ENCODE results near the gene EPHB6.

Gene EPHB6

GRCh38 chr7:142833174-142834048 is 21.5 kb upstream of the EPHB6 start:
- DNase-seq = no peak

DNA sequence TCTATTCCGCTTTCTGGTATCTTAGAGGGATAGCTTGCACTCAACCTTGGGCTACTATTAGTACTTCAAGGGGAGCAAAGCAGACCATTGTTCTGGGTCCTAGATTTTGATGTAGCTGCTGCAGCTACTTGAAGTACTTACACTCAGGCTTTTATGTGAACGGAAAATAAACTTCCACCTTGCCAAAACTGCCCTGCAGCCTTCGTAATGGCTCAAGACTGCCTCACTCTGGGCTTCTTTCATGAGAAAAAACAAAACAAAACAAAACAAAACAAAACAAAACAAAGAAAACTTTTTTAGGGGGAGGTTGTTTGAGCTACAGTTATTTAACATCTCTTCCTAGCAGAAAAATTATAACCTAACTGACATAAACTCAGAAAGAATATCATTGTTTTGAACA is 19.4 kb upstream of the EPHB6 start:
- no peak for DNase-seq

- DNase-seq = no peak
Observed at GRCh38 chr7:142836426-142836825, 18.4 kb upstream of the EPHB6 start.

- DNase-seq = no peak
Observed at GRCh38 chr7:142838461-142839213, 16.2 kb upstream of the EPHB6 start.

GRCh38 chr7:142842251-142842766 is 12.6 kb upstream of the EPHB6 start:
- DNase-seq = no peak

- no peak for DNase-seq
Observed at GRCh38 chr7:142847353-142847752, 7.5 kb upstream of the EPHB6 start.

DNA sequence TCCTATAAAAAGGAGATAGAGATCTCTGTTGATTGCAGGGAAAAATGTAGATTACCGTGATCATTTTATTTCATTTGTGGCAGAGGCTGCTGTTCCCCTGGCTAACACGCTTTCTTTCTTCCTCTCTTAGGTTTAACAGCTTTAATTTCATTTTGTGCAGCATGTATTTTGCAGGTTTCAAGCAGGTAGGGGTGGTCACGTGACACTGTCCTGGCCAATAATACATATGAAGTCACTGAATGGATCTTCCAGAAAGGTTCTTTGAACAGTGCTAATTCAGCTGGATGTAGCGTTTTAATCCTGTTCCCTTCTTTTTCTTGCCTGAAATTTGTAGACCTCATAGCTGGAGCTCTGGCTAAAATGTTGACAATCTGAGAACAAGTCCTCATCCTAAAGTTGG is 3.6 kb upstream of the EPHB6 start:
- no peak for DNase-seq

GRCh38 chr7:142851919-142852318 is 3.0 kb upstream of the EPHB6 start:
- DNase-seq = no peak

GRCh38 chr7:142853739-142854371 is 1.0 kb upstream of the EPHB6 start:
- DNase-seq = peak; percentile 34

DNA sequence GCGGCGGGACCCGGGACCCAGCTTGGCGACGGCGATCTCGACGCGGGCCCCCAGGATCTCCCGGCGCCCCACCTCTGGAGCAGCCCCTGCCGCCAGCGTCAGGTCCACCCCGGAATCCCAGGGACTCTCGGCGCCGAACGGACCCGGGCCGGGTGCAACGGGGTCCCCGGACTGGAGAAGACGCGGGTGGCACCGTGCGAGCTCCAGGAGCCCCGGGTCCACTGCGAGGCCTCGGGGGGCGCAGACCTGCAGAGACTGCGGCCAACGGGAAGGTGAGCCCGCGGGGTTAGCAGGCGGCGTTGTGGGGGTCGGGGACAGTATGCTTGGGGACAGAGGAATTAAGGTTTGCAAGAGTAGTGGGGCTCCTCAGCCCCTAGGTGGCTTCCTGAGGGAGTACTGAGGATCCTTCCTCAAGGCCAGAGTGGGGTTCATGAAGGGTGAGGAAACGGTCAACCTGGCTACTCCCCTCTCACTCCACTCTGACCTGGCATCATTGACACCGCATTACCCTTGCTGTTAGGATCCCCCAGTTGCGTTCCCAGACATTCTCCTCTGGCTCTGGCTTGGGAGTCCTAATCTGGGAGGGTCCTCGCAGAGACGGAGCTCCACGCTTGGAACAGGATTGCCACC is 353 bp downstream of the EPHB6 start:
- DNase-seq = no peak

DNA sequence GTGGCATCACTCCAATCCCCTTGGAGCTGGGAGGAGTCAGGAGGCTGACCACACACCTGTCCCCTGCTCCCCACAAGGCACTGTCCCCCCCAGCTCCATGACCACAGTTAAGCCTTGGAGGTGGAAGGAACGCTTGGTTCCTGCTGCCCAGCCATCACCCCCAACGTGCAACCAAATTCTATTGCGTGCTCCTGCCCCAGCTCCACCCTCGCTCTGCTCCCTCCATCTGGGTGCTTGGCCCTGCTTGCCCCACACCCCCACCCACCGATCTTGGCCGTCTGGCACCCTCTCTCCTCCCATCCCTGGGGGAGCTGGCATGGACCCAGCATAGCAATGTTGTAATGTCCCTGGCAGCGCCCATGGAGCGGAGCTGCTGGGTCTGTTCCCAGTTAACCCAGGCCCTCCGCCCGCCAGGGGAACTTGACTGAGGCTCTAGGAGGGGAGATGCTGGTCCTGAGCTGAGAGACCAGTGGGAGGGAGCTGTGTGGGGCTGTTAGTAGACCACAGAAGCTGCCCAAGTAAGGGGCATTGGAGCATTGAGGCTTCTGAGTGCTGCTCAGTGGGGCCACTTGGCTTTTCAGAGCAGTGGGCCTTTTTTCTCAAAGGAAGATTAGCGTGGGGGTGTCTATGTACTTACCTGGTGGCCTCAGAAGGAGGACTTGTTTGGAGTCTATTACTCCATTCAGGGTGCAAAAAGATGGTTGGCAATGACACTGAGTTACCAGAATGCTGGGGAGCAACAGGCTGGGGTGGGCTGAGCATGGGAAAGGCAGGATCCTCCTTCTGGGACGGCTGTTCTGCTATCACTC is 1.1 kb downstream of the EPHB6 start:
- DNase-seq = no peak

- DNase-seq = no peak
Observed at GRCh38 chr7:142856565-142857245, 1.8 kb downstream of the EPHB6 start.

DNA sequence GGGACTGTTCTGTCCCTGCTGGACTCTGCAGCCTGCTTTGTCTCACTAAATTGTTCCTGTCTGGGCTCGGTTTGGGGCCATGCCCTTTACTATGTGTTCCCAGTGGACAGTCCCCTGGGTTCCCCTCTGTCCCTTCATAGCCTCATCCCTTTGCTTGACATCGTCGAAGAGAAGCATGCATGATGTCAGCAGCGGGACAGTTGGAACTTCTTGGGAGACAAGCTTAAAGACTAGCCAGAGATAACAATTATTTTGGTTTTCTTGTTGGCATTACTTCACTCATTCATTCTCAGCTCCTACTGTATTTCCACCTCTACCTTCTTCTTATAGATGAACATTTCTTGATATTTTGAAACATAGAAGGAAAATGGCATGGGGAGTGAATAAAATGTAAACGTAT is 2.7 kb downstream of the EPHB6 start:
- no peak for DNase-seq

GRCh38 chr7:142859411-142859810 is 4.5 kb downstream of the EPHB6 start:
- DNase-seq = no peak

DNA sequence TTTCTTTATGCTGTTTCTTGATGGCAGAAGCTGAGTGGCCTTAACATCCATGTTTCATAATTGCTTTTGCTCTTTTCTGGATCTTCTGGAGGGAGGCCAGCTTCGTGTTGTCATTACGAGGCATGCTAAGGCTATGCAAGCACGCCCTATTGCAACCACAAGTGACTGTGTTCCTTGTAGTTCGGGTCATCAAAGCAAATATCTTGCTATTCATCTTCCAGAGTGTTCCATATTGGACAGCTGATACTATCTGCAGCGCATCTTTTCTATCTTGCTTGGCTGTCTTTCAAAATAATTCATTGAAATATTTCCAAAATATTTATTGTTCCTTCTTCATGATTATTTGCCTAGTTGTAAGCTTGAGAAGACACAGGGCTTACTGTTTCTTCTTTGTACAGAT is 5.0 kb downstream of the EPHB6 start:
- no peak for DNase-seq

- DNase-seq = no peak
Observed at GRCh38 chr7:142860968-142861367, 6.1 kb downstream of the EPHB6 start.

DNA sequence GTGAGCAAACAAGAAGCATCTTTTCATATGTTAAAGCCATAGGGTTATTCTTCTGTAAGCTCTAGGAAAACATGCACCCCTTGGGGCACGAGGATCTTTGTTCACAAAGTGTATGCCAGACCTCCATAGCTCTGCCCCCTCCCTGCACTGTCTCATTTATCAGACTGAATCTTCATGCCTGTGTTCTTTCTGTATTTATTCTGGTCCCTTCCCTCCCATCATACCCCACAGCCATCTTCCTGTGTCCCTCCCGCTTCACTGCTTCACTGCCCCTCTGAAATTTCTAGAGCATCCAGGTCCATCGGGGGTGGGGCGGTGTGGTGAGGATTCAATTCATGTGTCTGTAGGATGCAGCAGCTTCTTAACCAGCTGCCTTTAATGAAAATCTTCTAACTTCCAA is 7.5 kb downstream of the EPHB6 start:
- no peak for DNase-seq

GRCh38 chr7:142862786-142863400 is 8.0 kb downstream of the EPHB6 start:
- DNase-seq = no peak

- DNase-seq = no peak
Observed at GRCh38 chr7:142863891-142864685, 9.2 kb downstream of the EPHB6 start.

Data from NCI-H748 treated with DMSO at 0.1 percent for 48 hours (cell line).